DMS53 treated with DMSO at 0.1 percent for 48 hours (cell line): ENCODE measurements around the gene OTUD5.
"Not testable (repeated sequence)": the region's sequence is repeated elsewhere in the genome, so short reads cannot be mapped to it uniquely, and the experiment has no call there.

Source experiments
- DNase-seq: peaks from one replicate; lab custom pipeline; 2025; ENCODE audit not compliant: unreplicated experiment; lab: John Stamatoyannopoulos, UW

The OTUD5 gene, protein sequence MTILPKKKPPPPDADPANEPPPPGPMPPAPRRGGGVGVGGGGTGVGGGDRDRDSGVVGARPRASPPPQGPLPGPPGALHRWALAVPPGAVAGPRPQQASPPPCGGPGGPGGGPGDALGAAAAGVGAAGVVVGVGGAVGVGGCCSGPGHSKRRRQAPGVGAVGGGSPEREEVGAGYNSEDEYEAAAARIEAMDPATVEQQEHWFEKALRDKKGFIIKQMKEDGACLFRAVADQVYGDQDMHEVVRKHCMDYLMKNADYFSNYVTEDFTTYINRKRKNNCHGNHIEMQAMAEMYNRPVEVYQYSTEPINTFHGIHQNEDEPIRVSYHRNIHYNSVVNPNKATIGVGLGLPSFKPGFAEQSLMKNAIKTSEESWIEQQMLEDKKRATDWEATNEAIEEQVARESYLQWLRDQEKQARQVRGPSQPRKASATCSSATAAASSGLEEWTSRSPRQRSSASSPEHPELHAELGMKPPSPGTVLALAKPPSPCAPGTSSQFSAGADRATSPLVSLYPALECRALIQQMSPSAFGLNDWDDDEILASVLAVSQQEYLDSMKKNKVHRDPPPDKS

DNA sequence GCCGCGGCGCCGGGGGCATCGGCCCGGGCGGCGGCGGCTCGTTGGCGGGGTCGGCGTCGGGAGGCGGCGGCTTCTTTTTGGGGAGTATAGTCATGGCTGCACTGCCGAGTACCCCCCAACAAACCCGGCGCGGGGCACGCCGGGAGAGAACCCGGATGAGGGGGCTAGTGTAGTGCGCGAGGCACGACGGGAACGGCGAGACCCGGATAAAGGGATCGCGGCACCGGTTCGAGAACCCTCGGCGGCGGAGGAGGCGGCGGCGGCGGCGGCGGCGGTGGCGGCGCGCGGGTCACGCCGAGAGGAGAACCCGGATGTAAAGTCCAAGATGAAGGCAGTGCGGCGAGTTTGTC, at the start of gene OTUD5:
OTUD5 (minus strand) TSS at position 131 of the 350 bp plus-strand sequence; CDS start at position 94, 37 bp downstream.
- no peak for DNase-seq

DNA sequence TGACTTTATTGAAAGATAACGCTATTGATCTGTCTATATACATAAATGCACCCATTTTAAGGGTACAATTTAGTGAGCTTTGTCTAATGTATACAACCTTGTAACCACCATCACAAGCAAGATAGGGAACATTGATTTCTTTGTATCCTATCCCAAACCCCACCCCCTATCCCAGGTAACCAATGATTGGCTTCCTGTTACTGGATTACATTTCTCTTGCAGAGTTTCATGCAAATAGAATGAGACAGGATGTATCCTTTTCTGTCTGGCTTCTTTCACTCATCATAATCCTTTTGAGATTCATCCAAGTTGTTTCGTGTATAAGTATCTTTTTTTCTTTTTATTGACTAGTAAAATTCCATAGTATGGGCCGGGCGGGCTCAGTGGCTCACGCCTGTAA, 46.3 kb upstream of the OTUD5 start:
- DNase-seq = no peak

GRCh38 chrX:49002091-49002935, 44.9 kb upstream of the OTUD5 start, which contains the start of gene GRIPAP1:
TSS of gene GRIPAP1 (minus strand) at chrX:49002264. CDS start at chrX:49002229, 35 bp downstream.
- DNase-seq = peak; percentile 83

- DNase-seq = peak; percentile 7
These were observed 44.2 kb upstream of the OTUD5 start for GRCh38 chrX:49001521-49002090.

GRCh38 chrX:49000636-49001035, 43.2 kb upstream of the OTUD5 start:
- no peak for DNase-seq

GRCh38 chrX:48999030-48999429, 41.6 kb upstream of the OTUD5 start:
- no peak for DNase-seq

GRCh38 chrX:48998391-48998790, 41.0 kb upstream of the OTUD5 start:
- DNase-seq = no peak

GRCh38 chrX:48997865-48998264, 40.5 kb upstream of the OTUD5 start:
- DNase-seq = no peak

- no peak for DNase-seq
These were observed 40.0 kb upstream of the OTUD5 start for GRCh38 chrX:48997455-48997854.

GRCh38 chrX:48996969-48997368, 39.6 kb upstream of the OTUD5 start:
- no peak for DNase-seq

DNA sequence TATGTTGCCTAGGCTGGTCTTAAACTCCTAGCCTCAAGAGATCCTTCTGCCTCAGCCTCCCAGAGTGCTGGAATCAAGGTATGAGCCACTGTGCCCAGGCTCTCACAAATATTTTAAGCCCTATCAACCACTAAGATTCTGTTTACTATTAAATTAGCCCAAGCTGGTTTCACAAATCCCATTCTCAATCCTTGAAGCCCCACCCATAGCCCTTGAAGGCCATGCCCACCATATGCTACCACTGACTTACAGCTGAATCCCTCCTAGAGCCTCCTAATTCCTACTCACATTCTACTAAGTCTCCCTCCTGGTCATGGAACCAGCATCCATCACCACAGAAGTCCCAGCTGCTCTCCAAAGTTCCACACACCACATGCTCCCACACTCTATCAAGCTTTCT, 34.9 kb upstream of the OTUD5 start:
- no peak for DNase-seq

- DNase-seq = no peak
These were observed 32.1 kb upstream of the OTUD5 start for GRCh38 chrX:48989483-48989882.

GRCh38 chrX:48983896-48984295, 26.5 kb upstream of the OTUD5 start:
- no peak for DNase-seq

DNA sequence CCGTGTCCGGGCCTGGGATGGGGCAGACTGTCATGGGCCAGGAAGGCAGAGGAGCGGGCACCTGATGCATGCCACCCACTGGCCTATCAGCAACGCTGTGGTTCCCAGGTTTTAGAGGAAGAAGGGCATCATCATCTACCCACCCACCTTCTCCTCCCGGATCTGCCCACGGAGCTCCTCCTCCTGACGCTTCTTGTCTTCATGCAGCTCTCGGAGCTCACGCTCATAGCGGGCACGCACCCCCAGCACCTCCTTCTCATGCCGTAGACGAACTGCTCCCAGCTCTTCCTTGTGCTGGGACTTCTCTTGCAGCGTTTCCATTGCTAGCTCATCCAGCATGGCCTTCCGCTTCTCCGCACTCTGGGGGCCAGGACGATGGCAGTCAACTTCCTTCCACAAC, 25.7 kb upstream of the OTUD5 start:
- no peak for DNase-seq

GRCh38 chrX:48981178-48981577, 23.8 kb upstream of the OTUD5 start:
- no peak for DNase-seq

- not testable (repeated sequence) for DNase-seq
These were observed 22.9 kb upstream of the OTUD5 start for GRCh38 chrX:48980341-48980740.

- no peak for DNase-seq
These were observed 20.8 kb upstream of the OTUD5 start for GRCh38 chrX:48978226-48978625.

DNA sequence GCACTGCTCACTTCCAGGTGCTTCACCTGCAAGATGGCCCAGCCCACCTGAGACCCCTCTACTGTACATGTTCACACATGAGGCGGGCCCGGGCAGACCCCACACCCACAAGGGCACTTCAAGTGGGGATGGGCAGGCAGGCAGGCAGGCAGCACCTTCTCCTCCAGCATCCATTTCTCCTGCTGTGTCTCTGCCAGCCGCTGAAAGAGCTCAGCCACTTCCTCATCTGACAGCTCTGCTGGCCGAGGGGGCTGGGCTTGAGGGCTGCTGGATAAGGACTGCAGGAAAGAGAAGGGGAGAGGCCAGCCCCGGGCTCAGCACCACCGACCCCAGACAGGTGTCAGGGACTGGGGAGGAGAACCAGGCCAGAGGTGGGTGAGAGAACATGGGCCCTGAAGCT, 18.7 kb upstream of the OTUD5 start:
- no peak for DNase-seq

DNA sequence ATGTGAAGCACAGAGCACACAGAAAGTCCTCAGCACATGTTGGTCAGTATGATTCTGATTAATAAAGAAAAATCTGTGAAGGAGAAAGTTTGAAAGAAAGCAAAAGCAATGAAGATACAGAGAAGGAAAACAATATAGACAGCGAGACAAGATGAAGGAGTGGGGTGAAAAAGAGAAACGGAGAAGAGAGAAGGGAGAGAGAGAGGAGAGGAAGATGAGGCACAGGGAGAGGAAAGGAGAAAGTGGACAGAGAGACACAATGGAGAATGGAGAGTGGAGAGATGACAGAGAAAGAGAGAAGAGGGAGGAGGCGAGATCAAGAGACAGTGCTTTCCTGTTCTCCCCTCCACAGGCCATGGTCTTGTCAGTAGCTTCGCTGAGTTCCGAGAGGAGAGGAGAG, 18.1 kb upstream of the OTUD5 start:
- no peak for DNase-seq

- DNase-seq = no peak
These were observed 17.6 kb upstream of the OTUD5 start for GRCh38 chrX:48975041-48975440.

DNA sequence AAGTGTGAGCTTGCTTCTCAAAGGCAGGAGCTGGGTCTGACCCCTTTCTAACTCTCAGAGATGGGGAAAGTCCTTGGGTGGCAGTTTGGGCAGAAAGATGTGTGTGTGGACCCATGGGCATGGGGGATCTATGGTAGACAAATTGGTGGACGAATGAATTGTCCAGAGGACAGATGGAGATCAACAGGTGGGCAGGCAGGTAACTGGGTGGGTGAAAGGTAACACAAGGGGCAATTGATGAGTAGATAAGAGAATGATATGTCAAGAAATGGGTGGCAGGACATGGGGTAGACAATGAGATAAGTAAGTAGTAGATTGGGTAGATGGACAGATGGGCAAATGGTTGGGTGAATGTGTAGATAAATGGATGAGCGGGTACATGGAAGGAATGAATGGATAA, 17.2 kb upstream of the OTUD5 start:
- DNase-seq = no peak
